Common myeloid progenitor, CD34-positive (primary cell): ENCODE results near the gene ECEL1. TPM values are rescaled to one million over a fixed set of nuclear protein-coding genes. Genes with fewer than 3 reads are reported as not detected.
A peak's percentile ranks its signal among the peaks of the same experiment; 100 is the strongest.
"Not testable (repeated sequence)": the region's sequence is repeated elsewhere in the genome, so short reads cannot be mapped to it uniquely, and the experiment has no call there.

Experiments used
- CTCF ChIA-PET: fragments of 350-600 bp; sonication (Branson Sonifier 250); formaldehyde crosslinking; loops from one replicate; lab custom pipeline; 2021; ENCODE audit warnings: antibody characterized with exemption; lab: Charles Lee
- POLR2A ChIA-PET: fragments of 350-600 bp; sonication (Branson Sonifier 250); formaldehyde crosslinking; loops from one replicate; lab custom pipeline; 2021; ENCODE audit warnings: antibody characterized with exemption; lab: Charles Lee
- DNase-seq, 3 donors: peaks; one replicate each; pipeline versions ENCODE4 v3.0.0 to v3.0.0-alpha.2; 2013
- H3K27ac ChIP-seq, 2 experiments: 1 replicate in 1 of 2; 2 replicates in 1 of 2; pipeline ENCODE4 v1.7.0; 2013; ENCODE audit warnings: inconsistent platforms in 2 of 2, low read length in 2 of 2, mild to moderate bottlenecking in 2 of 2, low read depth in 1 of 2, moderate library complexity in 1 of 2; ENCODE audit not compliant: severe bottlenecking in 2 of 2, insufficient read depth in 1 of 2, poor library complexity in 1 of 2
- H3K27me3 ChIP-seq, 5 experiments: replicated peaks in 2 of 5; 1 replicate in 3 of 5; 2 replicates in 2 of 5; pipeline versions ENCODE4 v1.6.1 to v1.7.0; 2013; ENCODE audit warnings: low read length in 4 of 5, mild to moderate bottlenecking in 2 of 5, moderate library complexity in 2 of 5, inconsistent platforms in 1 of 5; ENCODE audit not compliant: insufficient read depth in 5 of 5, control insufficient read depth in 4 of 5
- H3K36me3 ChIP-seq, 4 experiments: 1 replicate in 2 of 4; 2 replicates in 2 of 4; pipeline versions ENCODE4 v1.6.1 to v1.7.0; 2013; ENCODE audit warnings: low read length in 3 of 4, control low read depth in 1 of 4, mild to moderate bottlenecking in 1 of 4; ENCODE audit not compliant: control insufficient read depth in 4 of 4, insufficient read depth in 4 of 4
- H3K4me1 ChIP-seq, 4 experiments: 1 replicate in 3 of 4; 2 replicates in 1 of 4; pipeline versions ENCODE4 v1.6.1 to v1.7.1; 2013; ENCODE audit warnings: low read length in 3 of 4, mild to moderate bottlenecking in 3 of 4, control low read depth in 1 of 4, inconsistent platforms in 1 of 4, moderate library complexity in 1 of 4; ENCODE audit not compliant: control insufficient read depth in 4 of 4, insufficient read depth in 4 of 4; ENCODE audit errors: control extremely low read depth in 1 of 4
- H3K4me3 ChIP-seq, 7 experiments: 1 replicate in 4 of 7; 2 replicates in 3 of 7; pipeline versions ENCODE4 v1.5.1 to v1.7.0; 2013; ENCODE audit warnings: mild to moderate bottlenecking in 7 of 7, low read length in 6 of 7, moderate library complexity in 6 of 7, inconsistent platforms in 2 of 7, low read depth in 2 of 7, control low read depth in 1 of 7; ENCODE audit not compliant: insufficient read depth in 4 of 7, control insufficient read depth in 1 of 7; ENCODE audit errors: extremely low read depth in 1 of 7
- H3K9me3 ChIP-seq, 5 experiments: 1 replicate in 4 of 5; 2 replicates in 1 of 5; pipeline versions ENCODE4 v1.6.1 to v1.7.1; 2013; ENCODE audit warnings: low read length in 4 of 5, mild to moderate bottlenecking in 2 of 5, inconsistent platforms in 1 of 5, low read depth in 1 of 5, moderate library complexity in 1 of 5; ENCODE audit not compliant: control insufficient read depth in 4 of 5, insufficient read depth in 2 of 5; ENCODE audit errors: control extremely low read depth in 1 of 5
- WGBS: methylation state at CpG from one replicate; pipeline ENCODE4 v1.1.5; 2013; ENCODE audit not compliant: insufficient coverage; 5-methylcytosine and 5-hydroxymethylcytosine counted together
- polyA plus RNA-seq: library from polyadenylated mRNA; unstranded; fragments of 120-200 nt; gene quantifications from one replicate; pipeline ENCODE4 v1.2.1, GENCODE V29; 2013

Gene ECEL1
- 0.05 TPM for polyA plus RNA-seq

GRCh38 chr2:232487385-232488096 lies at the start of gene ECEL1:
TSS of gene ECEL1 (minus strand) at chr2:232487834. CDS start at chr2:232486653, 1,181 bp downstream.
- Histone ChIP-seq H3K4me3 (peak within 1 kb of the TSS in 4 of 7 experiments; percentile 42 to 61 (median 52)), H3K27me3 (peaks cover 0 to 77% (median 37%) of the 10 kb centered on the region in 5 experiments), H3K9me3 (no peaks in the 10 kb centered on the region), H3K27ac (no peak within 1 kb of the TSS), H3K36me3 (no peaks in the 10 kb centered on the region), H3K4me1 (peaks cover 0 to 29% (median 17%) of the 10 kb centered on the region in 4 experiments)
- DNase-seq = peak in 2 of 3 donors; percentile 36 to 57
- WGBS = under 1% methylated on average over 89 of the region's 102 CpGs
- POLR2A ChIA-PET = no interaction called here
- CTCF ChIA-PET = no interaction called here

GRCh38 chr2:232537079-232537478 lies 49.4 kb upstream of the ECEL1 start:
- Histone ChIP-seq H3K27me3 (peaks cover 0 to 13% (median 3%) of the 10 kb centered on the region in 5 experiments), H3K4me3 (no peak overlapping the region), H3K36me3 (no peaks in the 10 kb centered on the region), H3K27ac (no peak overlapping the region), H3K9me3 (peaks cover 0 to 7% (median 6%) of the 10 kb centered on the region in 5 experiments), H3K4me1 (peaks cover 0 to 20% (median 7%) of the 10 kb centered on the region in 4 experiments)
- POLR2A ChIA-PET = no interaction called here
- DNase-seq = no peak
- 73% methylated on average over 2 of the region's 5 CpGs for WGBS
- CTCF ChIA-PET = no interaction called here

- Histone ChIP-seq H3K36me3 (no peaks in the 10 kb centered on the region), H3K4me1 (peaks cover 0 to 17% (median under 1%) of the 10 kb centered on the region in 4 experiments), H3K27ac (no peak overlapping the region), H3K4me3 (no peak overlapping the region), H3K9me3 (peaks cover 0 to 7% (median 6%) of the 10 kb centered on the region in 5 experiments), H3K27me3 (peaks cover 0 to 13% (median 3%) of the 10 kb centered on the region in 5 experiments)
- DNase-seq = no peak
- CTCF ChIA-PET = interaction anchor here (0.6 kb wide), 1 partner anchor 54 kb away, joined by 3 read pairs; no protein-coding TSS in a partner anchor
- POLR2A ChIA-PET = no interaction called here
- 98% methylated on average over 4 of the region's 5 CpGs for WGBS
Observed at GRCh38 chr2:232535761-232536530, 48.3 kb upstream of the ECEL1 start.

GRCh38 chr2:232534940-232535651 lies 47.5 kb upstream of the ECEL1 start:
- 85% methylated on average over 5 of the region's 14 CpGs for WGBS
- CTCF ChIA-PET = no interaction called here
- peaks cover 0 to 7% (median 6%) of the 10 kb centered on the region in 5 experiments for H3K9me3 ChIP-seq
- POLR2A ChIA-PET = no interaction called here
- H3K36me3 ChIP-seq = no peaks in the 10 kb centered on the region
- peaks cover 0 to 13% (median 3%) of the 10 kb centered on the region in 5 experiments for H3K27me3 ChIP-seq
- H3K27ac ChIP-seq = no peak overlapping the region
- DNase-seq = no peak
- H3K4me1 ChIP-seq = peaks cover 0 to 17% (median 0%) of the 10 kb centered on the region in 4 experiments
- H3K4me3 ChIP-seq = no peak overlapping the region

GRCh38 chr2:232533944-232534710 lies 46.5 kb upstream of the ECEL1 start:
- Histone ChIP-seq H3K4me1 (peaks cover 0 to 9% (median 1%) of the 10 kb centered on the region in 4 experiments), H3K9me3 (peaks cover 0 to 7% (median 6%) of the 10 kb centered on the region in 5 experiments), H3K27me3 (peaks cover 0 to 6% (median under 1%) of the 10 kb centered on the region in 5 experiments), H3K36me3 (no peaks in the 10 kb centered on the region), H3K4me3 (no peak overlapping the region), H3K27ac (no peak overlapping the region)
- POLR2A ChIA-PET = no interaction called here
- no peak for DNase-seq
- WGBS = 92% methylated on average over 11 of the region's 13 CpGs
- CTCF ChIA-PET = interaction anchor here (0.9 kb wide), 1 partner anchor 90 kb away, joined by 3 read pairs; no protein-coding TSS in a partner anchor

GRCh38 chr2:232532821-232533220 lies 45.2 kb upstream of the ECEL1 start:
- H3K4me1 ChIP-seq, POLR2A ChIA-PET, H3K9me3 ChIP-seq, CTCF ChIA-PET, H3K36me3 ChIP-seq, H3K4me3 ChIP-seq, H3K27ac ChIP-seq, H3K27me3 ChIP-seq, DNase-seq: not testable (repeated sequence)
- WGBS = 98% methylated on average over 7 of the region's 7 CpGs
